ENCODE data around the gene ASCC1. TPM values are rescaled to one million over a fixed set of nuclear protein-coding genes. Genes with fewer than 3 reads are reported as not detected.

The ASCC1 gene
- total and polyA plus RNA-seq, 2 donors (not counting 1 experiment from before 2014, with no cell fraction given), result 17.9 to 28.1 TPM

DNA sequence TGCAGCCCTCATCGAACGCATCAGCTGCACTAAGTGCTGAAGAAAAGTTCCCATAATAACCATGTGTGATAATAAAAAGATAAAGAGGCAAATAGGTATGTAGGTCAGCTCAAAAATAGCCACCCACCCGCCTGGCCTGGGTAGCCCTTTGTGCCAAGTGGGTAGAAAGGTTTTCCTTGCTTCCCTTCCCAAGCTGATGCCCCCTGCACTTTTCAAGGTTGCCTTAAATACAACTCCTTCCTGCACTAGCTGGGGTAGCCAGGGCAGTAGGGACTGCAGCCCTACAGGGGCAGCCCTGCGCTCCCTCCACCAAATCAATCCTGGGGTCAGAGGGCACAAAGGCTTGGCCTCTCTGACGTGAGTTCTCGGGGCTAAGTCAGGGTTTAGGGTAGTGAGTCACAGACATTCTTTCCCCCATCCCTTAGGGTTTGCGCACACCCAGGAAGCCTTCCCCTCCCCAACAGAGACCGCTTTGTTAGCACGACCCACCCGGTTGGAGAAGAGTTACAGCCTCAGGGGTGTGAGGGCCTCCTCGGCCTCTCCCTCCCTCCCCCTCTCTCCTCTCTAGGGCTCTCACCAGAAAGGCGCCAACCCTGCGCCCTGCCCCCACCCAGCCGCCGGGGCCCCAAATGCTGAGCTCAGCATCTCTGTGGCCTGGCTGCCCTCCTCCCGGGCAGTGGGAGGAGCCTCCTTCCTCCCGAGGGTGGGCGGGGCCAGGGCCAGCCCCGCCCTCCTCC lies 44.3 kb upstream of the ASCC1 start:
- H4K20me1 ChIP-seq (ENCODE audit: control insufficient read depth, insufficient read depth, low read length, poor library complexity, severe bottlenecking), result no peaks in the 10 kb centered on the region
- intact Hi-C loops (cut with micrococcal nuclease), result loop anchor here (2.0 to 5.0 kb wide), 3 partner anchors 16 to 173 kb away; partner anchors contain the start of genes ANAPC16, ASCC1 and SPOCK2
- POLR2A ChIA-PET, result interaction anchor here (0.6 to 3.8 kb wide), 13 partner anchors 10 to 73 kb away, joined by 3 to 41 read pairs (median 4); partner anchors contain the start of genes ANAPC16, ASCC1 and DDIT4
- Mint-ChIP-seq H3K27me3 (no peaks in the 10 kb centered on the region), H3K9me3 (ENCODE audit: insufficient read depth) (no peaks in the 10 kb centered on the region), H3K4me3 (peak overlapping the region; percentile 94), H3K4me1 (peaks cover 53% of the 10 kb centered on the region), H3K27ac (peak overlapping the region; percentile 89)
- H3K4me1 ChIP-seq (ENCODE audit: control insufficient read depth in 2 of 2, insufficient read depth in 2 of 2, low read length in 2 of 2), result peaks cover 52 to 71% of the 10 kb centered on the region in 2 donors
- peak overlapping the region; percentile 47 to 67 for H3K27ac ChIP-seq (ENCODE audit: low read length in 2 of 2)
- WGBS (ENCODE audit: insufficient coverage), result 0% methylated on average over 4 of the region's 19 CpGs
- H3K27me3 ChIP-seq (replicated peaks in 1 of 4; ENCODE audit: control extremely low read depth in 1 of 4, control insufficient read depth in 3 of 4, insufficient read depth in 4 of 4, low read length in 3 of 4), result no peaks in the 10 kb centered on the region
- no peaks in the 10 kb centered on the region for H3K36me3 ChIP-seq (replicated peaks in 1 of 2; ENCODE audit: control extremely low read depth in 1 of 2, control insufficient read depth in 1 of 2, extremely low read depth in 1 of 2, insufficient read depth in 2 of 2, low read length in 1 of 2)
- peak; percentile 81 for ATAC-seq (ENCODE audit: low read depth)
- peak overlapping the region in 4 of 5 experiments; percentile 70 to 80 (median 74) for H3K4me3 ChIP-seq (ENCODE audit: control extremely low read depth in 1 of 5, extremely low read depth in 1 of 5, insufficient read depth in 1 of 5, low read depth in 2 of 5, low read length in 4 of 5)
- peak overlapping the region; percentile 93 for H3K4me2 ChIP-seq (replicated peaks; ENCODE audit: low read depth, low read length, poor library complexity, severe bottlenecking)
- no peaks in the 10 kb centered on the region for H3K9me3 ChIP-seq (ENCODE audit: control extremely low read depth in 1 of 3, control insufficient read depth in 2 of 3, insufficient read depth in 1 of 3, low read length in 2 of 3)
- H3K9ac ChIP-seq (ENCODE audit: low read length), result peak overlapping the region; percentile 80
- peak overlapping the region; percentile 69 for H2AFZ ChIP-seq (ENCODE audit: insufficient read depth, low read depth, low read length, poor library complexity, severe bottlenecking)
- CTCF ChIA-PET, result interaction anchor here (0.6 to 8.3 kb wide), 14 partner anchors 10 to 134 kb away, joined by 3 to 48 read pairs (median 6); partner anchors contain the start of gene DDIT4
- peak; percentile 81 for DNase-seq
- H3K79me2 ChIP-seq (ENCODE audit: control insufficient read depth, insufficient read depth, low read length), result peaks cover 3% of the 10 kb centered on the region
- TF ChIP-seq EZH2 (IDR thresholded peaks at IDR 0.05; ENCODE audit: borderline replicate concordance, insufficient read depth, low read depth, low read length, poor library complexity, severe bottlenecking), result no peak
- TF ChIP-seq, protein P1, sequence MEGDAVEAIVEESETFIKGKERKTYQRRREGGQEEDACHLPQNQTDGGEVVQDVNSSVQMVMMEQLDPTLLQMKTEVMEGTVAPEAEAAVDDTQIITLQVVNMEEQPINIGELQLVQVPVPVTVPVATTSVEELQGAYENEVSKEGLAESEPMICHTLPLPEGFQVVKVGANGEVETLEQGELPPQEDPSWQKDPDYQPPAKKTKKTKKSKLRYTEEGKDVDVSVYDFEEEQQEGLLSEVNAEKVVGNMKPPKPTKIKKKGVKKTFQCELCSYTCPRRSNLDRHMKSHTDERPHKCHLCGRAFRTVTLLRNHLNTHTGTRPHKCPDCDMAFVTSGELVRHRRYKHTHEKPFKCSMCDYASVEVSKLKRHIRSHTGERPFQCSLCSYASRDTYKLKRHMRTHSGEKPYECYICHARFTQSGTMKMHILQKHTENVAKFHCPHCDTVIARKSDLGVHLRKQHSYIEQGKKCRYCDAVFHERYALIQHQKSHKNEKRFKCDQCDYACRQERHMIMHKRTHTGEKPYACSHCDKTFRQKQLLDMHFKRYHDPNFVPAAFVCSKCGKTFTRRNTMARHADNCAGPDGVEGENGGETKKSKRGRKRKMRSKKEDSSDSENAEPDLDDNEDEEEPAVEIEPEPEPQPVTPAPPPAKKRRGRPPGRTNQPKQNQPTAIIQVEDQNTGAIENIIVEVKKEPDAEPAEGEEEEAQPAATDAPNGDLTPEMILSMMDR (IDR thresholded peaks at IDR 0.05), result no peak
